Activated gamma-delta T cell treated with anti-CD3 and anti-CD28 coated beads, Interleukin-2, amount 50 U/mL, for 16 hours (primary cell): ENCODE data around the gene NAV3.

ENCODE experiments used
- DNase-seq: peaks from one replicate; pipeline ENCODE4 v3.0.0-alpha.2; 2020; ENCODE audit warnings: low read depth

Gene NAV3

GRCh38 chr12:77925536-77926108, 94.9 kb downstream of the NAV3 start:
- no peak for DNase-seq

- DNase-seq = no peak
Observed at GRCh38 chr12:77928078-77928477, 97.4 kb downstream of the NAV3 start.

- no peak for DNase-seq
Observed at GRCh38 chr12:77932216-77932615, 101.5 kb downstream of the NAV3 start.

- DNase-seq = no peak
Observed at GRCh38 chr12:77938301-77938700, 107.6 kb downstream of the NAV3 start.

GRCh38 chr12:77940011-77940423, 109.3 kb downstream of the NAV3 start:
- no peak for DNase-seq

- no peak for DNase-seq
Observed at GRCh38 chr12:77940567-77940966, 109.9 kb downstream of the NAV3 start.

GRCh38 chr12:77941401-77941800, 110.7 kb downstream of the NAV3 start:
- no peak for DNase-seq

GRCh38 chr12:77943466-77943865, 112.8 kb downstream of the NAV3 start:
- DNase-seq = no peak

GRCh38 chr12:77946541-77947061, 115.9 kb downstream of the NAV3 start:
- no peak for DNase-seq

GRCh38 chr12:77947330-77947729, 116.6 kb downstream of the NAV3 start:
- no peak for DNase-seq

- DNase-seq = no peak
Observed at GRCh38 chr12:77947746-77948145, 117.1 kb downstream of the NAV3 start.

- no peak for DNase-seq
Observed at GRCh38 chr12:77949943-77950342, 119.2 kb downstream of the NAV3 start.

GRCh38 chr12:77953528-77954205, 123.0 kb downstream of the NAV3 start:
- no peak for DNase-seq

GRCh38 chr12:77954206-77954555, 123.5 kb downstream of the NAV3 start:
- no peak for DNase-seq

- DNase-seq = no peak
Observed at GRCh38 chr12:77957062-77957461, 126.4 kb downstream of the NAV3 start.

GRCh38 chr12:77963576-77964178, 133.0 kb downstream of the NAV3 start:
- DNase-seq = no peak

- DNase-seq = no peak
Observed at GRCh38 chr12:77965790-77966189, 135.1 kb downstream of the NAV3 start.

- no peak for DNase-seq
Observed at GRCh38 chr12:77968021-77968420, 137.3 kb downstream of the NAV3 start.

GRCh38 chr12:77968571-77968970, 137.9 kb downstream of the NAV3 start:
- no peak for DNase-seq

- no peak for DNase-seq
Observed at GRCh38 chr12:77973579-77973978, 142.9 kb downstream of the NAV3 start.

GRCh38 chr12:77974645-77975044, 144.0 kb downstream of the NAV3 start:
- DNase-seq = no peak

GRCh38 chr12:77979597-77980250, 149.0 kb downstream of the NAV3 start:
- no peak for DNase-seq

GRCh38 chr12:77980782-77981181, 150.1 kb downstream of the NAV3 start:
- DNase-seq = no peak
